GM19395 (cell line): ENCODE measurements around the gene ARHGAP30.

Source experiments
- ATAC-seq: cut with Tn5 transposase; IDR thresholded peaks from one replicate; pipeline ENCODE4 v1.9.1; 2021; ENCODE audit warnings: mild to moderate bottlenecking, moderate library complexity; ENCODE audit not compliant: unreplicated experiment

Gene ARHGAP30

DNA sequence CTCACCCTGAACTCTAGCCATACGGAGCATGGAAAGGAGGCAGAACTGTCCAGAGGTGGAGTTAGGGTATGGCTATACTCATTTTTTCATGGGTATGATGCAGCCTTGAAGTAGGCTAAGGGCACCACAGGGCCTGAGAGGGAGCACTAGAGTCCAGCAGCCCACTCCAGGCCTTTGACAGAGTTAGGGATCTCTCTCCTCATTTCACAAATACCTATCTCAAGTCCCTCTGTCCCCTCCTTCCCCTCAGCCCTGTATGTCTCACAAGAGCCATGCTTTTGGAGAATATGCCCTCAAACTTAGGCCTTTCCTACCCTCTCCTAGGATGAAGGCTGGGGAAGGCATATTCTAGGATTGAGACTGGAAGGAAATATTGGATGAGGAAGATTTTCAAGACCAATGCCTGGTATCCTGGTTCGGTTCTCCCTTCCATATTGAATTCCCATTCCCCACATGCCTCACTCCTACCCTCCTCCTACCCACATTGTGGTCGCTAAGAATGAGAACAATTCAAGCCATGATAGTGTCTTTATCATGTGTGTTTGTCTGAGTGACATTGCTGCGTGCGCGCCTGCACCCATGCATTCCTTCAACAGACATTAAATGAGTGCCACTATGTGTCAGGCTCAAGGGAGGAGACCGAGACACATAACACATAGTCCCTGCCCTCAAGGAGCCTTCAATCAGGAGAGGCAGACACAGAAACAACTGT lies 22.3 kb upstream of the ARHGAP30 start:
- no peak for ATAC-seq

DNA sequence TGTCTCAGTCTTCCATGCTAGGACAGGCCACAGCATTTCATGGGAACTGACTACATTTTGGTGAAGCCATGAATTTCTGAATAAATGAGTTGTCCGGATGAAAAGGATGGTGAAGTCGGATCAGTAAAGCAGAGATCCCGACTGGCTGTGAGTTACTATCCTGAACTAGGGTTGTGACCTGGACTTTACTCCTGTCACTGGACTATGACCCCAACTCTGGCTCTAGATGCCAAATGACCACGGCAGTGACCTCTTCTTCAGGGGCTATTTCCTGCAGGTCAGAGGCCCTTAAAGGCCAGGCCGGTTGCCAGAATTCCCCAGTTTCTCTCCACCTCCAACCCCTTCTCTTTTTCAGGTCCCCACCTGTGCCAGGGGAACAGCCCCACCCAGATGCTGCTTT lies 21.4 kb upstream of the ARHGAP30 start:
- no peak for ATAC-seq

DNA sequence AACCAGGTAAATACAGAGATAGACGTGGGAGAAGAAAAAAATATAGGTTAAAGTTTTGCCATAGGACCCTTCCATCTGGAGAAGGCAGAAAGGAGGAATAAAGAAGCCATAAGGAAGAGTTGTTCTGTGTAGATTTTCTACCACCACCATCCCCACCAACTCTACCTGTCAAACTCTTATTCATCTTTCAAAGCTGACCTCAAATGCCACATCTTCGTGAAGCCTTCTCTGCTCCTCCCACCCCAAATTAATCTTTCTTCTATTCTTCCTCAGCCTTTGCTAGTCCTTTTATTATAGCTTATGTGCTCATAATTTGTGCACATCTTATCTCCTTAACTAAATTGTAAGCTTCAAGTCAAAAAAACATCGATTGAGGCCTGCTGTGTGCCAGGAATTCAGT lies 20.9 kb upstream of the ARHGAP30 start:
- no peak for ATAC-seq

DNA sequence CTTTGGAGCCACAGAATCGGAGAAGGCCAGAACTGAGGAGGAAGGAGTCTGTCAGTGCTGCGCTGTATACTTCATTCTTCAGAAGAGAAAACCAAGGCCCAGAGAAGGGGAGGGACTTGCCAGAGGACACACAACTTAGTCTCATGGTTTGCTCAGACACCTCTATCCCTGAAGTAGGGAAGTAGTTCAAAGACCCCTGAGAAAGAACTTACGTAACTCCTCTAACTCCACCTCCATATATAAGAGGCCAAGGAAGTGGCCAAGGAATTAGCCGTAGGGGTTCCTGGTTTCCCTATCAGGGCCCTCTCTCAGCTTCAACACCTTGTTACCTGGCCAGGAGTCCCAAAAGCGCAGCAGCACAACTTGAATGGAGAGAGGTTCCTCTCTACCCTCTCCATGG lies 20.2 kb upstream of the ARHGAP30 start:
- no peak for ATAC-seq

DNA sequence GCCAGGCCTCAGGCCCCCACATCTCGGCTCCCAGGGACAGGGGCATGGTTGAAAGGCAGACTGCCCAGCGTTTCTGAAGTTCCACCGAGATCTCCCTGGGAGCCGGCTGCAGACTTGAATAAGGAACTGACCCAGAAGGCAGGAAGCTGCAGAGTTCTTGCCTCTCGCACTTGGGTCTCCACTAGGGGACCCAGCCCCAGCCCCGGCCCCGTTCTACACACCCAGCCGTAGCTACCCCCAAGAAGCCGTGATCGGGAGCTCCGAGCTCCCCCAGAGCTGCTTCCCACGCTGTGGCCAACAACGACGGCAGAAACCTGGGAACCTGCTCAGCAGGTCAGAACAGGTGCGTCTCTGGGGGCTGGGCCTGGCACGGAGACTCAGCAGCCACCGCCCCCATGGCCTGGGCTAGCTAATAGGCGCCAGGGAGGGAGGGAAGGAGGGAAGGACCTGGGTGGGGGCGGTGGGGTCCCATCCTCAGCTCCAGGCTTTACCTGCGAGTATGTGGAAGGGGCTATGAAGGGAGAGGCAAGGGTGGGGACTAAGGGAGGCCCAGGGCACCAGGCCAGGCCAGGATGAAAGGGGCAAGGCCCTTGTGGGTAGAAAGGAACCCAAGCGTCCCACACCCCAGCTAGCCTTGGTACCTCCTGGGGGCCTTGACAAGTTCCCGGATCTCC lies 19.7 kb upstream of the ARHGAP30 start, which contains the start of gene NECTIN4:
TSS of gene NECTIN4 (minus strand) at position 308 of the 674 bp plus-strand sequence. CDS start at position 46, 262 bp downstream.
- ATAC-seq: no peak

DNA sequence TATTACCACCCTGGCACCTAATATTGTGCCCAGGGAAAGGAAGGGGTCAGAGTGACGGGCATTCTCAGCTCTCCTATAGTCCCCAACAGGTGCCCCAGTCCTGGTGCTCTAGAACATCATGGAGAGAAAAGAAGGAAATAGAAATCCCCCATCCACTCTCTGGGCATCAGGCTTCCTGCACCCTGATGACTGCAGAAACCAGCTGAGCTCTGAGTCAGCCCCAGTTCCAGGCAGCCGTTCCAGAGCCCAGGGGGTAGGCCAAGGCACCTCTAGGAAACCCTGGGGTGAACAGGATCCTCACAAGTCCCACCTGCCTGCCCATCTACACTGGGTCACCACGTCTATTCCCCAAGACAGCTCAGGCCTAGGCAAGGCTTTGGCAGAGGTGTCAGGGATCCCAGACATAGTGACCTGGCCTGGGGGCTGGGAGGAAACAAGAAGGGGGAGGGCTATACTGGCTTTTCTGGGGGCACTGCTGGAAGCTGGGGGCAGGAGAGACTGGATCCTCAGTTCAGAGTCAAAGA lies 19.0 kb upstream of the ARHGAP30 start:
- no peak for ATAC-seq

DNA sequence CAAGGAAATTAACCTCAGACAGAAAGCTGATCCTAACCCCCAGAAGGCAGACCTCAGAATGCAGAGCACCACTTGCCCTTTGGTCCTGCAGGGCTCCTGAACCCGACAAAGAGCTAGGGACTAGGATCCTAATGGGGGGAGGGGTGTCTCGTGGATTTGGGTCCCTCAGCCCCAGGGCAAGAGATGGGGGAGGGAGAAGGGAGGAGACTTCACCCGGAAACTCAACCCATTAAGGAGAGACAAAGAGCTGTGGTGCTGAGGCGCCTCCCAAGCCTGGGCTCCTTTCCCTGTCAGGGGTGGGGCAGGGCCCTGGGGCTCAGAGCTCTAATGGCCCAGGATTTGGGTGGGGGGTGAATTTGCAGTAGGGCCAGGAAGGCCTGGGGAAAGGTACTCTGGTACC lies 16.8 kb upstream of the ARHGAP30 start:
- no peak for ATAC-seq

DNA sequence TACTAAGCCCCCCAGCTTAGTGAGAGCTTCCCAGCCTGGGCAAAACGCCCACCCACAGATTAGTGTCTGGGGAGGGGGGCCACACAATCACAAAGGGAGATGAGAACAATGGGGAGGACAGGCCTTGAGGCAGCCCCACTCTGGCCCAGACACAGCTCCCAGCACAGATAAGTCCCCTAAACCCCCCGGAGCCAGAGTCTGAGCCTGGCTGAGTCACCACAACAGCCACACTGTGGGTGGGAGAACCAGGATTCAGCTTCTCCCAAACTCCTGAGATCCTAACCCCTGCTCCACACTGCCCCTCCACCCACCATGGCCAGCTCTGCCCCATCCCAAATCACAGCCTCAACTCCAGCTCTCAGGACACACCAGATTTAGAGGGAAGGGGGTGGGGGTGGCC lies 15.5 kb upstream of the ARHGAP30 start:
- ATAC-seq: no peak

DNA sequence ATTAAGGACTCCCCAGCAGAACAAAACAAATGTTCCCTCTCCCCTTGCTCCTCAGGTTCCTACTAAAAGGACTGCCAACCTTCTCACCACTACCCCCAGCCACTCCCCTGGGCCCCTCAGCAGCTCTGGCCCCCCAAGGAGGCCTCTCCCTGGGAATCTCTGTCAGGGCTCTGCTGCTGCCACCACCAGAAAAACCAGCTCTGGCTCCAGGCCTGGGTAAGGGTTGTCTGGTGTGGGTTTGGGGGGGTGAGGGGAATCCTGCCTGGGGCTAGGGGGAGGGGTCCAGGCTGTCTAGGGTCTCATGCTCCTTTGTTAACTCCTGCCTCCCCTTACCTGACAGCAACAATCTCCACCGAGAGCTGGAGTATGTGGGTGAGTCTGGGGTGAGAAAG lies 14.9 kb upstream of the ARHGAP30 start:
- ATAC-seq: no peak

DNA sequence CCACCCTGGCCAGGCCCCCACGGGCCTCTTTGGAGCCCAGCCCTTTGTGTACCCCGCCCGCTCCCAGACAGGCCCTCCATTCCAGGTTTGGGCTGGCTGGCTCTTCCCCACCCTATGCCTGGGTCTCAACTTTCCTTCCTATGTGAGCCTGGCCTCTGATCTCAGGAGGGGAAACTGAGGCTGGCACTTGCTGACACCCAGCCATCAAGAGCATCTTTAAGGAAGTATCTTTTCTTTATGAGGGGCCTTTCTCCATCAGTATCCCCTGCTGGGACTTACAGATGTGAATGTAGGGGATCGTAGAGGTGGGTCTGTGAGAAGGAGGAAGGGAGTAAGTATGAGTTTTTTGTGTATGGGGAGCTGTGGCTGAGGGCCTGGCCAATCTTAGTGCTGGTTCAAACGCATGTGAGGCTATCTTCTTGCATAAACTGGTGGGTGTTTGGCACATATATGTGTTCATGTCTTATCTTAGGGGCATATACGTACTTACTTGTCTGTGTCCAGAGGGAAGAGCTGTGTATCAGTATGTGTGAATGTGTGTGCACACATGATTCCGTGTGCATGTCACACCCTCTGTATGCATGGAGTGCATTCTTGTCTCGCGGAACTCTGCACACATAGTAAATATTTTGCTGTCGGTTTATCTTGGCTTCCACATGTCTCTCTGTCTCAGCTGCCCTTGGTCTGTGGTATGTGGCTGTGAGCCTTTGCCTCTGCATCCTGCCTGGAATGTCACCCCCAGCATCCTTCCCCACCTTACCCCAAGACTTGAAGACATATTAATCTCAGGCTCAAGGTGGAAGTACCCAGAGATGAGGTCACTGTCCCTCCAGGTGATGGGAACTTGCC lies 14.3 kb upstream of the ARHGAP30 start:
- no peak for ATAC-seq

DNA sequence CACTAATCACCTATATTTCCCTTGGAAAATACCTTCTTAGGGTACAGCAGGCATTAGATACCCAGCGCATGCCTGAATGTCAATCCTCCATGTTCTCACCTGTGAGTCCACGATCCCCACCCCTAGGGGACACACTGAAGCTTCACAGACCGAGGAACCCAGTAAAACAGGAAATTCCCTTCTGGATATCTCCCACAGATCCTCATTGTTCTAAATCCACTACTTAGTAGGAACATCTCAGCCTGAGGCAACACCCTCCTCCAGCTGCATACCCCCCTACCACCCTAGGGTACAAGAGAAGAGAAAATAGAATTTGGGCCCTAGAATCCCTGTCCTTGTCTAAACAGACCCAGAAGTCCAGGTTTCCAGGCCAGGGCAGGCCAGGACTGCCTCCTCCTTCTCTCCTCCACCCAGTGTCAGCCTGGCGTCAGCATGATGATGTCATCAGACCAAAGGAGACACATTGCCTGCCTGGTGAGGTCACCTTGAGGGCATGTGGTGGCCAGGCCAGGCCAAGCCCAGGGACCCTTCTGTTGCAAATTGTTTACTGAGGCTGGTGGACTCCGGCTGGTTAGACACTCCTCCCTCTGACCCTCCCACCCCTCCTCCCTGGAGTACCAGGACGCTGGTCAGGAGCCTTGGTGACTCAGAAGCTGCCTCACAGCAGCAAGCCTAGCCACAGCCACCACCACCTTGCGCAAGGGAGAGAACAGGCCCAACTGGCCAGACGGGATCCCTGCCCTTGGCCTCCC lies 13.5 kb upstream of the ARHGAP30 start:
- no peak for ATAC-seq

DNA sequence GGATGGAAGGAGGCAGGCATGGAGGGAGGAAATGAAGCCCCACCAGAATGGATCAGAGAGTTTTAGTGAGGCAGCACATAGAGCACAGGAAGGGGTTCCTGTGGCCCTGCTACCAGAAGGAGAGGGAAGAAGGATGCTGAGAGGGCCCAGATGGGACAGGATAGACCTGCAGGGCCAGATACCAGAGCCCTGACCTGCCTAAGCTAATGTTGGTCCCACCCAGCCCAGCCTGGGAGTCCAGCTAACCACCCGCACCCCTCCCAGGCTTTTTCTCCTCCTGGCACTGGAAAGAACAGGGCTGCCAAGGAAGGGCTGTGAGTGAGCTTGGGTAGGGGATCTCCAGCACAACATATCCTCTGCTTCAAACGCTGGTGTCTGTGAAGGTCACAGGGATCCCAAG lies 12.8 kb upstream of the ARHGAP30 start:
- no peak for ATAC-seq

DNA sequence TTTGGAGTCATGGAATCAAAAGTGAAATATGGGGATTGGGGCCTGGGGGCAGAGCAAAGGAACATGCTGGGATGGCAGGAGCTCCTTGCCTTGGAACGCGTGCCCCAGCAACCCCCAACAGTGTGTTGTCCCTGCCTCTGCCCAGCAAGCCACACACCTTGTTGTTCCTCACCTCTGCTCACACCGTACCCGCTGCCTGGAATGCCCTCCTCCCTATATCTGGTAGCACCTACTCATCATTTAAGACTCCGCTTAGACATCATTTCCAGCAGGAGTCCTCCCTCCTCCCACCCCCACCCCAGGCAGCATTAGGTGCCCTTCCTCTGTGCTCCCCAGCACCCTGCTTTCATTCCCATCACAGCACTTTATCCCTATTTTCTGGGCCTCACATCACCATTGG lies 11.8 kb upstream of the ARHGAP30 start:
- ATAC-seq: no peak

DNA sequence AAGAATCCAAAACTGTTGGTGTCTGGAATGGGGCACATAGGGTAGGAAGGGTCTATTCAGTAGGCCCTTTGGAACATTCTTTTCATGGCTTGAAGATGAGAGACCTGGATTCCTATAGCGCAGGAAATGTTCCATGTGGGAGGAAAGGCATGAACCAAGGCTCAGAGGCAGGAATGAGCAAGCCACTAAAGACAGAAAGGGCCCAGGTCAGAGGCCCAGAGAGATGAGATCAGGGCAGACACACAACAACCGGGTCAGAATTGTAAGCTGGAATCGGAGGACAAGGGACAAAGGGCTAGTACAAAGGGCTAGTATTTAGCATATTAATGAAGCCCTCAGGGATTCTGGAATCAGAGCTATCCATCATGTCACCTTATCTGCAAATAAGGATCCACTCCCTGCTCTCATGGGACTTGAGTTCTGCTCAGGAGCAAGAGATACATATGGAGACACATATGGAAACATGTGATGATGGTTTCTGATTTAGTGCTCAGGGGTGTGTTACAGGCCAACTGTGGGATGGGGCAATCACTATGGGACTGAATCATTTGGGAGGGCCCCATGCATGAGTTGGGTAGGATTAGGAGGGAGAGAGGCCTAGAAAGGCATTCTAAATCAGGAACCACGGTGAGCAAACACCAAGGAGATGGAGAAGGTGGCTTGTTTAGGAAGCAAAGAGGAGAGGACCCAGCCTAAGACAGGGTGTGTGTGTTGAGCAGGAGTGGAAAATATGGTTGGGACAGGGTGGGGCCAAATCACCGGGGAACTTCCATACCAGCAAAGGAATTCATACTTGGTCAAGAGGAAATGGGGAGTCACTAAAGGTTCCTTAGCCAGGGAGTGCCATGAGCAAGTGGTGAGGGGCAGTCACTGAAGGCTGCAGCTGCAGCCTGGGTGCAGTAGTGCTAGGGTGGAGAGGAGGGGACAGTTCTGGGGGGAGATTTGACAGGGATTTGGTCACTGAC lies 11.0 kb upstream of the ARHGAP30 start:
- no peak for ATAC-seq

DNA sequence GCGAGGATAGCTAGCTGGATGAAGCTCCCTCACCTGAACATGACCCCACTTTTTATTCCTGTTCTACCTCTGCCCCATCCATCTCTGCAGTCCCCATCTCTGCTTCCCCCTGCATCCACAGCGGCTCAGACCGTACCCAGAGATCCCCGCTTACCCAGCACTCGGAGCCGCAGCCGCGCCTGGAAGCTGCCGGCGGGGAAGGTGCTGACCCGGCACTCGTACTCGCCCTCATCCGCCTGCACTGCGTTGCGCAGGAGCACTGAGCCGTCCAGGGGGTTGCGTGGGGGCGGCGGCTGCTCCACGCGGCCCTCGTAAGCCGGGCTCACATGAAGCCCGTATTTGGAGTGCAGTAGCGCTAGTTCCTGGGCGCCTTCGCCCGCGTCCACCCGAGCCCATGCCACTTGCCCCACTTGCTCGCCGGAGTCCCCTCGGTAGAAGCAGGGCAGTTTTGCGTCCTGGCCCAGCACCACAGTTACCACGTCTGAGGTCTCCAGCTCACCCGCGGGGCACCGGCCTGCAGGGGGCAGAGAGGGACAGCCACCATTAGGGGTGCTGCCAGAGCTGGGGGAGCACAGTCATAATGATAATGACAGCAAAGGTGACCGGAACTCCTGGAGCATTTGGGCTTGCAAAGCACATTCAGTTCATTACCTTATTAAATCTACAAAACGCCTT lies 9.9 kb upstream of the ARHGAP30 start:
- no peak for ATAC-seq

DNA sequence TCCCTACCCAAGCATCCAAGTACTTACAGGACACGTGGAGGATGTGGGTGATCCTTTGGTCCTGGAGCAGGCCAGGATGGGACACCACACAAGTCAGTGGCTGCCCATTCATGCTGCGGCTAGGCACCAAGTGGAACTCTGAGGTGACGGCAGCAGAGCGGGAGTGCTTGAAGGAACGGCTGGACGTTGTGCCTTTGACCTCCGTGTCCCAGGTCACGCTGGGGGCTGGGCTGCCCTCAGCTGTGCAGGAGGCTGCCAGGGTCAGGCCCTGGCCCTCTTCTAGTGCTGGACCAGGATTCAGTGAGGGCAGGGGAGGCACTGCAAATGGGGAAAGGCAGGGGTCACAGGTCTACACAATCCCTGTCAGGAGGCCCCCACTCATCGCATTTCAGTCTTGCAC lies 7.7 kb upstream of the ARHGAP30 start:
- no peak for ATAC-seq

DNA sequence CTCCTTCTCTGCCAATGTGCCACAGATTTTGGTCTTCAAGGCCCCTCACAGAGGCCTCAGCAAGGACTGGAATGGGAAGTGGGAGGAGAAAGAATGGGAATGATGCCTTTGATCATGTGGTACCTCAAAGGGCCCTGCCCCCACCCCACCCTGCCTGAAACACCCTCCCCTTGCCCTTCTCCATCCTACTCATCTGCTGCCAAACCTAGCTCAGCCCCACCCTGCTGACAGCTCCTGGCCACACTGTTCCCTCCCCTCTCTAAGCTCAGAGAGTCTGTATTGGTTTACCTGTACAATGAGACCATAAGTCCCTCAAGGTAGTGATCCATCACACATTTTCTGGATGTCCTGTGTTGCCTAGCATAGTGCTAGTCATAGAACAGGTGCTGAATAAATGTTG lies 6.7 kb upstream of the ARHGAP30 start:
- ATAC-seq: no peak

DNA sequence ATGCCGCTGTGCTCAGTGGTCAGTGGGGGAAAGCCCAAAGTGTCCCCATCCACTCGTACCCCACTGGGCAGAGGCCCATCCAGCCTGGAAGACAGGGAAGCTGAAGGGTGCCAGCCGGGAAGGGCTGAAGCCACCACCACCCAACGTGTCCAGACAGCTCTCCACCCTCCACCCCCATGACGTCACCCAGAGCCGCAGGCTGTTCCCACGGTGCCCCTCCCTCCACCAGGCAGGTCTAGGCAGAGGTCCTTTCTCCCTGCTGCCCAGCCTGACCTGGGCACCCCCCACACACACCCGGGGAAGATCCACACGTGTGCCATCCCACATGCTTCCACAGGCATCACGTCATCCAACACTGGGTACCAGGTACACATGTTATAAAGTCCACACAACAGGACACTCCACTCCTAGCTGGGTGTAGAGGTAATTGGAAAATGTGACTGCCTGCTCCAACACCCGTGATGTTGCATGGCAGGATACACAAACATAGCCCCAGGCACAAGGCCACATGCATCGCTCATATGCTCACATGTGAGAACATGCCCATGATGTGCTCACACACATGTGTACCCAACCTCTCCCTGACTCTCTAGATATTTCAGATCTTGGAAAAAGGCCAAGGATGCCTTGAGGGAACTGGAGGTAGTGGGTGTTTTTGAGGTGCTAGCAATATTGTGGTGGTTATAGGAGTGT lies 5.1 kb upstream of the ARHGAP30 start:
- ATAC-seq: no peak
